ENCODE data around the gene RAB32.
"Not testable (repeated sequence)": the region's sequence is repeated elsewhere in the genome, so short reads cannot be mapped to it uniquely, and the experiment has no call there.

The RAB32 gene

DNA sequence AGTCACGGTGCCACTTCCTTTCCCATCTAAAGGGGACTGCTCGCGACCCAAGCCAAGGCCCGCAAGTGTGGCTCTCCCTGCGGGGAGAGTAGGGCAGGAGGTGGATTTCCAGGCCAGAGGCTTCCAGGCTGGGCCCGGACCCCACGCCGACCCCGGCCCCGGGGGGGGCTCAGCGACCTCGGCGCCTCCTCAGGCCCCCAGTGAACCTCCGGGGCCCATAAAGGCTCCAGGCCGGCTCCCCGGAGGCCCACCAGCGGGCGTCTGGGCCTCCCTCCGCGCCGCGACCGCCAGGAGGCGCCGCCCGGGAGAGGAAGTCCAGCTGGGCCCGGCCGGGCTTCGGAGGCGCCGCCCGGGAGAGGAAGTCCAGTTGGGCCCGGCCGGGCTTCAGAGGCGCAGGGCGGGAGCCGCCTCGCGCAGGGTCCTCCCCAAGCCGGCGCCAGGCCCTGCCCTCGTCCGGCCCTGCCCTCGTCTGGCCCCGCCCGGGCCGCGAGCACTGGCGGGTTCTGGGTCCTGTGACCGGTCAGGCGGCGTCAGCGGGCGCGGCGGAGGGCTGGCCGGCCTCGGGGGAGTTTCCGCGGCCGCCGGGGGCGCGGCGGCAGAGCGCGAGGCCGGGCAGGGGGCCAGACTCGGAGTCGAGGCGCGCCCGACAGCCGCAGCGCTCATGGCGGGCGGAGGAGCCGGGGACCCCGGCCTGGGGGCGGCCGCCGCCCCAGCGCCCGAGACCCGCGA, at the start of gene RAB32:
Gene RAB32 (plus strand): TSS at position 623 of the 729 bp plus-strand sequence. CDS start 39 bp downstream, at position 662.
- DNase-seq (ENCODE audit: low read depth): peak; percentile 94

DNA sequence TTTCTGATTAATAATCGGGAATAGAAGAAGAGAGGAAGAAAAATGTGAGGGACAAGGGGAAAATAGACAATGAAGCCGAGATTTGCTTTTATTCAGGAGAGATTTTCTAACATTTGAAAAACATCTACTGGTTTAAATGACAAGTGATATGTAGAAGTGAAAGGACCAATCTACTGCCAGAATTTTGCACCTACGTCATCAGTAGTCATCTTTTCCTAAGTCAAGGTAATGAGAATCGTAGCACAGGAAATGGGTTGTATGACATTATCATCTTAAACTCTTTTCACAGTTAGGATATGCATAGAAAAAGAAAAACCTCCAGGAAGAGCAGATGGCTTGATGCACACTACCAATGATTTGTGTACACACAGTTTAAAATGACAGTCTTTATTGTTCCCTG, 45.3 kb upstream of the RAB32 start:
- DNase-seq (ENCODE audit: low read depth): no peak

DNA sequence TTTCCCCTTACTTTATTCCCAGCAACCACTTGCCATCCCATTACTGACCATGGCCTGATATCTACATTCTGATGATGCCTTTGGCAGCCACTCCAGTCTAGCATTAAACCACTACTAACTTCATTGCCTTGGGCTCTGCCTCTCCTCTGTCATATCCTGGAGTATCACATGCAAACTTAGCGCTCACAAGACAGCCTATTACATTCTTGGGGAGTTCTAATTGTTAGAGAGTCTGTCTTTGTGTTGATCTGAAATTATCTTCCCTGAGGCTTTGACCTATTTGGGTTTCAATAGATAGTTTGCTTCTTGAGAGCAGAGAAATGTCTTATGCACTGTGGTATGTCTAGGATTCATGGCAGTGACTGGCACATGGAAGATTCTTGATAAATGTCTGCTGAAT, 40.5 kb upstream of the RAB32 start:
- DNase-seq (ENCODE audit: low read depth): no peak

DNA sequence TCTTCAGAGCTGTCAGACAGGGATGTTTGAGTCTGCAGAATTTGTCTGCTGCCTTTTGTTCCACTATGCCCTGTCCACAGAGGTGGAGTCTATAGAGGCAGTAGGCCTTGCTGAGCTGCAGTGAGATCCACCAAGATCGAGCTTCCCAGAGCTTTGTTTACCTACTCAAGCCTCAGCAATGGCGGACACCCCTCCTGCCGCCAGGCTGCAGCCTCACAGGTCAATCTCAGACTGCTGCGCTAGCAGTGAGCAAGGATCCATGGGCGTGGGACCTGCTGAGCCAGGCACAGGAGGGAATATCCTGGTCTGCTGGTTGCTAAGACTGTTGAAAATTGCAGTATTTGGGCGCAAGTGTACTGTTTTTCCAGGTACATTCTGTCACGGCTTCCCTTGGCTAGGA, 28.4 kb upstream of the RAB32 start:
- DNase-seq (ENCODE audit: low read depth): no peak

DNA sequence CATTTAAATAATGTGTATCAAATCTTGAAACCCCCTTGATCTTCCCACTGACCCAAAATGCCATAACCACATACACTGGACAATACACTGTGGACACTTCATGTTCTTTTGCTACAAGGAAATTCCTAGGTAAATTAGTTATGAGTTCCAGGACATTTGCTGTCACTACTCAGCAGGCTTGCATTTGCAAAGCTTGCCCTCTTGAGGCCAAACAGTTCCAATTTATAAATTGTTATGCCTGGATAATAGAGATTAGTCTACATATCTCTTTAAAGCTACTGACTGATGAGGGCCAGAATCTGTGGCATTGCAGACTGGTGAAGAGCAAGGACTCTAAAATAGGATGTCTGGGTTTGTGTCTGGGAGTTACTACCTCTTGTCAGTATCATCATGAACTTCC, 17.4 kb upstream of the RAB32 start:
- DNase-seq (ENCODE audit: low read depth): no peak

DNA sequence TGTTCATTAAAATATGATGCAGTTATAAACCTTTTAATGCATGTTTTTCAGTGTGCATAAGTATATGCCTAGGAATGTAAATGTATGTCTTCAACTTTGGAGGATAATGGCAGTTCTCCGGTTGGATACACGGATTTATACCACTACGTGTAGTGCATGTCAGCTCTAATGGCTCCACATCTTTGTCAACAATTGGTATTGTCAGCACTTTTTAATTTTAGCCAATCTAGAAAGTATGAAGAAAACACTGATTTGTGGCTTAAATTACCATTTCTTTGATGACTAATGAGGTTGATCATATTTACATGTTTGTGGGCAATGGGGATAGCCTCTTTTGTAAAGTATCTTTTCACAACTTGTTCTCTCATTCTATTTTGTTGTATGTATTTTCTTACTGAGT, 10.9 kb upstream of the RAB32 start:
- DNase-seq (ENCODE audit: low read depth): no peak

DNA sequence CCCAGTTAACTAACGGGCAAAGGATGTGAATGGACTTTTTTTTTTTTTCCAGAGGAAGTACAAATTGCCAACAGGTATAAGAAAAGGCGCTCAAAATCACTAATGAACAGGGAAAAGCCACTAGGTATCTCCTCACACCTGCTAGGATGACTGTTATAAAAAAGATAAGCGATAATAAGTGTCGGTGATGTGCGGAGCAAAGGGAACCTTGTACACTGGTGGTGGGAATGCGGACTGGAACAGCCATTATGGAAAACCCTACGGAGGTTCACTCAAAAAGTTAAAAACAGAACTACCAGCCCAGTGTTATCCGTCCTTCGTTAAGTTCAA, 787 bp upstream of the RAB32 start:
- DNase-seq (ENCODE audit: low read depth): no peak

DNA sequence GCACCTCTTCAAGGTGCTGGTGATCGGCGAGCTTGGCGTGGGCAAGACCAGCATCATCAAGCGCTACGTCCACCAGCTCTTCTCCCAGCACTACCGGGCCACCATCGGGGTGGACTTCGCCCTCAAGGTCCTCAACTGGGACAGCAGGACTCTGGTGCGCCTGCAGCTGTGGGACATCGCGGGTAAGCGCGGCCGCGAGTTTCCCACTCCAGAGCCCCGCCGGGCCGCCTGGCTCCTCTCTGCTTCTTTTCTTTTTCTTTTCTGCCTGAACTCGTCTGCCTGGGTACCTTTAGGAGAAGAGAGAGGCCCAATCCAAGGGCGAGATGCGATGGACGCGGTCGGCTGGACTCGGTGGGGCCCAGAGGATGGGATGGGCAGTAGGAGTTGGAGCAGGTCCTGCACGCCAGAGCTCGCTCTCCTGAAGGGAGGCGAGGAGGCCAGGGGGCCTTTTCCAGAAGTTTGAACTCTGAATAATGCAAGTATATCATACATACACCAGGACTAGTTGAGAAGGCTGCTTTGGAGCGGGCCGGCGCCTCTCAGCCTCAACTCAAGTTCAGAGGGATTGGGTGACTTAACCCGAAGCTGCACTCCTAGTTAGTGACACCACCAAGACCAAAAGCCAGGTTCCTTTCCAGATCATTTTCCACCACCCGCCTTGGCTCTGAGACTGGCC, 445 bp downstream of the RAB32 start:
- DNase-seq (ENCODE audit: low read depth): no peak

DNA sequence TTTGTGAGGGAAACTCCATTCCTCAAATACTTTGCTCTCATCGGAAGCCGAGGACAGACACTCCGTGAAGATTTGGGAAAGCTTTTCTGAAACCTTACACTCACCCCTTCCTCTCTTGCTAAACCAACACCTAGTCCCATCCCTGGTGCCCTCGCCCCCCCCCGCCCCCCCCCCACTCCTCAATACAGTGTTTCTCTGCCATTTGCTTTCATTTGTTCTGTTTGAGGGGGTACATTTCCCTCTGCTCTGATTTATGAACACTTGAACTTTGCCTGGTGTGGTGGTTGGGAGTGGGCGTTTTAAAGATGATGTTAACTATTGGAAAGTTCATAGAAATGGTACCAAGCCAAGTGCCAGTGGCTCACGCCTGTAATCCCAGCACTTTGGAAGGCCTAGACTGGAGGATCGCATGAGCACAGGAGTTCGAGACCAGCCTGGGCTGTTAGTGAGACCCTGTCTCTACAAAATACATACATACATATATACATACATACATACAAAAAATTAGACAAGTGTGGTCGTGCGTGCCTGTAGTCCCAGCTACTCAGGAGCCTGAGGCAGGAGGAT, 1.1 kb downstream of the RAB32 start:
- no peak for DNase-seq (ENCODE audit: low read depth)

DNA sequence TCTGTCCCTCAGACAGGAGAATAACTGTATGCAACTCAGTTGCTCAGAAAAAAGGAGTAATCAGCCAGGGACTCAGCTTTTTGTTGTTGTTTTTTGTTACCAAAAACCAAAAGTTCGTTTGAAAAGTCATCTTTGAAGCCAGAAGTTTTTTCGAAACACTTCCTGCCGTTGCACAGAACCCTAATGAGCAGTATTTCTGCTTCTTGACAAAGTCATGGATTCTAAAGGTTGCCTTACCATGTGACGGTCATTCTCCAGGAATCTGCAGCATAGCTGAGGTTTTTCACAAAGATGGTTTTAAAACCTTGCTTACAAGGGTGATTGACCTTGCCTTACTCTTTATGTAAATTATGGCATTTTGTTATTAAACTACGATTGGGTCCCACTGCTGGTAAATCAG, 1.9 kb downstream of the RAB32 start:
- no peak for DNase-seq (ENCODE audit: low read depth)

DNA sequence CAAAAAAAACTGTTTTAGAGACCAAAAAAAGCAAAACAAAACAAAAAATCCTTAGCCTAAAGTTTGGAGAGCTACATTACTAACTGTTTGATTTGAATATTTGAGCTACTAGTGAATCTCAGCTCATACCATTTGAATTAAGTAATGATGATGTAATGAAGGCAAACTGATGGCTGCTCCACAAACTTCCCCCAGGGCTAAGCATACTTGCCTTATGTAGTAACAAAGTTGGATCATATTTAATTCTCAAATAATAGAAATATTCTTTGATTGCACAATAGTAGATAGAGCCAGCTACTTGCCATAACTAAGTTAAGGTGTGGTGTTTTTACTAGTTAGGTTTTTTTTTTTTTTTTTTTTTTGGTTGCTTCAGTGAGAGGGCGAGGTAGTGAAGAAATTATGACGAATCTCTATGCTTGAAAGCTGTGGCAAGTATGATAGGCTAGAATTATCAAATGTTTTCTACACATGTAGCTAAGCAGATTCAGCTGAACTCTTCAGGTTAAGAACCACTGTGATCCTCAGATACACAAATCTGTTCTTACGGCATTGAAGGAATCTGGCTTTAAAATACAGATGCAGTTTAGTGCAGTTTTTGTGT, 2.9 kb downstream of the RAB32 start:
- peak; percentile 73 for DNase-seq (ENCODE audit: low read depth)

DNA sequence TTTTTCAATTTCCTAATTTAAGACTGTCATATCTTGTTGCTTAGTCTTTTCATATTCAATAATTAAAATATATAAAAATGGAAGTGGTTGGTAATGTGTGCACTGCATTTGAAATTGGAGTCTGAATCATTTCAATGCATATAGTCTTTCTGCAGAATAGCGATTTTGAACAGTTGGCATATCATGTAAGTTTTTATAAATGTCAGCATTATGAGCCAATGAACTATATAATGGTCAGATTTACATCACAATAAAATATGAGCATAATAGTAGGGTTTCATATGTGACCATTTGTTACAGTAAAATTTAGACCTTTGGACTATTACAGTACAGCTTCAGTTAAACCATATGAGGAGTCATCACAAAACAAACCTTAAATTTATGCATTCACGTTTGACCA, 4.3 kb downstream of the RAB32 start:
- DNase-seq (ENCODE audit: low read depth): no peak

DNA sequence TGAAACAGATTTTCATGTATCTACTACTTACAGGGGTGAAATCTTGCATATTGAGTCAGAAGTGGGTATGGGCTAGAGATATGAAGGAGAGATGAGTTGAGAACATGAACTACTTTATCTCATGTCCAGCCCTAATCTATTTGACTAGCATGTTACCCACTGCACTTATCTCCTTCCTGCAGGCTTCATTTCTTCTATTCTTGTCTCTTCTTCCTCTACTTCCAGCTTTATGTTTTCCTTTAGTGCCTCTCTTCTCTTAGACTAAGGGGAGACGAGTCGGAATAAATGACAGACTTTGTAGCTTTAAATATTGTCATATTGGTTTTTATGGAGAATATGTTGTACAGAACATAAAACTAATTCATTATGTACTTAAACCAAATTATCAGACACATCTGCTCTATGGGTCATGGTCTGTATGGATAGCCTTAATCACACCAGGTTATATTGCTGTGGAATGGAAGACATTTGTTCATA, 5.3 kb downstream of the RAB32 start:
- no peak for DNase-seq (ENCODE audit: low read depth)

DNA sequence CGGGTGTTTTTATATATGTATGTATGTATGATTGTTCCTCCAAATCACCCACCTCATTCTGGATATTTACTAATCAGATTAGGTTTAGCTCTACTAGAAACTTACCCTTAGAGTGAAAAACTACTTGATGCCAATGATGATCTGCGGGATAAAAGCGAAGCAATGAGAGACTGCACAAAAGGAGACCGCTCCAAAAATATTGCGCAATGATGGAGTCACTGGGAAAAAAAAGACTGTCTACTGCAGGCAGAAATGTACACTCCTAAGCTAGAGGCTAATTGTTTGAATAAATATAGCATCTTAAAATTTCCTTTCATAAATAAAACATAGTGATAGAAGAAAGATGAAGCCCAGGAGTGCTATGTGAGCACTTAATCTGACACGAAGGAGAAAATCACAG, 7.3 kb downstream of the RAB32 start:
- DNase-seq (ENCODE audit: low read depth): no peak

DNA sequence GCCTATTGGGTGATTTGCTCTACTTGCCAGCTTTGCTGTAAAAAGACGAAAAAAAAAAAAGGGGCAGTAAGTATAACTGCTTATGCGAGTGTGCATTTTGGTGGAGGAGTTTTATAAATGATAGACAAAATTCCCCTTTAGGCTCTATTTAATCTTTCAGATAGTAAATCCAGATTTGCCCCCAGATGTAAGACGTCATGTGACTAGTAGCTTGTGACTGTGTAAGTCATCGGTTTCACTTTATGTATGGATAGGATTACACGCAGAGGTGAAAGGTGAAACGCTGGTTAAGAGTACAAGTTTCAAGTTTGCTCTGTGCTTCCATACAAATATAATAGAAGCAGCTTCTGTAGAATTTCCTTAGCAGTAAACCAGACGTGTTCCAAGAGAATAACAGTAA, 7.9 kb downstream of the RAB32 start:
- DNase-seq (ENCODE audit: low read depth): no peak

DNA sequence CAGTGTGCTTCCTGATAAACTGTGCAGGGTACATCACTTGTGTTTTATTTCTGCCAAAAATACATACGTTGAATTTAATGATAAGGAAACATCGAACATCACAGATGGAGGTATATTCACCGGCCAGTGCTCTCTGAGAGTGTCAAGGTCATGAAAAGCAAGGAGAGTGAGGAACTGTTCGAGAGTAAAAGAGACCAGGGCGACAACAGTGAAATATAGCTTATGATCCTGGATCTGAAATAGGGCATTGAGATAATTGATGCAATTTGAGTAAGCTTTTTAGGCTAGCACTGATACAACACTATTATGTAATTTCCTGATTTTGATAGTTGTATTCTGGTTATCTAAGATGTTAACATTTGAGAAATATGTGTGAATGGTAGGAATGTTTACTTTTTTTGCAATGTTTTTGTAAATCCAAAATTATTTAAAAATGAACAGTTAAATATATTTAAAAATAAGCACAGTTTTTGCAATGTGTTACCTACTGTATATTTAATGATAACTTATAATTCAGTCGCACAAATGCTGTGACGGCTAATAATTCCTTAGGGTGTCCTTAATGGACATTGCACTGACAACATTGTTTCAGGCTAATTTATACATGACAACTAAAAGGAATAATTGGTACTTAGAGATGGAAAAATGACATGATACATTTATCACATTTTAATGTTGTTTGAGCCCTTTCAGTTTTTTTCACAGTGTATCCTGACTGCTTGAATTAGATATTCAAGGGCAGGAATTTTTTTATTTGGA, 9.9 kb downstream of the RAB32 start:
- no peak for DNase-seq (ENCODE audit: low read depth)

DNA sequence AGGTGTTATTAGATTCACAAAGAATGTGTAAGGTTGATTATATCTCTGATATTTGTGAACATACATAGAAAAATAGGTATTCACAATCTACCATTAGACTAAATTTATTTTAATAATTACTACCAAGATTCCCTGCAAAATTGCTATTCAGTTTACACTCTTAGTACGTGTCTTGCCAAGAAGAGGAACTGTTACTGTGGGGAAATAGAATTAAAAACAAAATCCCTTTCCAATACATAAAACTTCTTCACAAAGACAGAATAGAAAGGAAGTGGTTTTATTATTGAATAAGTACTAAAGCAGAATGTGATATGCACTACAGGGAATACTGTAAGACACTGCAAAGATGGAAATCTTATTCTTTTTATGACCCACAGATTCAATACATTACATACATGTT, 17.0 kb downstream of the RAB32 start:
- DNase-seq (ENCODE audit: low read depth): no peak

DNA sequence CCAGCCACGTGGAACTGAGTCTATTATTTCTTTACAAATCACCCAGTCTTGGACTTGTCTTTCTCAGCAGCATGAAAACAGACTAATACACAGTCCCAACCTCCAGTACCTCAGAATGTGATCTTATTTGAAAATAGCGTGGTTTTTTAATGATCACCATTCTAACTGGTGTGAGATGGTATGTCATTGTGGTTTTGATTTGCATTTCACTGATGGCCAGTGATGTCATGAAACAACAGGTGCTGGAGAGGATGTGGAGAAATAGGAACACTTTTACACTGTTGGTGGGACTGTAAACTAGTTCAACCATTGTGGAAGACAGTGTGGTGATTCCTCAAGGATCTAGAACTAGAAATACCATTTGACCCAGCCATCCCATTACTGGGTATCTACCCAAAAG, 23.0 kb downstream of the RAB32 start:
- DNase-seq (ENCODE audit: low read depth): not testable (repeated sequence)

DNA sequence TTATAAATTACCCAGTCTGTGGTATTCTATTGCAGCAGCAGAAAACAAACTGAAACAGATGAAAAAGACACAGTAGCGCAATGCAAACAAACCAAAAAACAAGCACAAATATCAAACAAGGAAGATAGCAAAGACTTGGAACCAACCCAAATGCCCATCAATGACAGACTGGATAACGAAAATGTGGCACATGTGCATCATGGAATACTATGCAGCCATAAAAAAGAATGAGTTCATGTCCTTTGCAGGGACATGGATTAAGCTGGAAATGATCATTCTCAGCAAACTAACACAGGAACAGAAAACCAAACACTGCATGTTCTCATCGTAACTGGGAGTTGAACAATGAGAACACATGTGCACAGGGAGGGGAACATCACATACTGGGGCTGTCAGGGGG, 25.0 kb downstream of the RAB32 start:
- DNase-seq (ENCODE audit: low read depth): not testable (repeated sequence)

DNA sequence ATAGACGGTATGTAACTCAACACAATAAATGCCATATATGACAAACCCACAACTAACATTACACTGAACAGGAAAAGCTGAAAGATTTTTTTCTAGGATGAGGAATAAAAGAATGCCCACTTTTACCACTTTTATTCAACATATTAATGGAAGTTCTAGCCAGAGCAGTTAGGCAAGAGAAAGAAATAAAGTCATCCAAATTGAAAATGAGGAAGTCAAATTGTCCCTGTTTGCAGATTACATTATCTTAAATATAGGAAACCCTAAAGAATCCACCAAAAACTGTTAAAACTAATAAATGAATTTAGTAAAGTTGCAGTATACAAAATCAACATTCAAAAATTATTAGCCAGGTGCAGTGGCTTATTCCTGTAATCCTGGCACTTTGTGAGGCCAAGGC, 30.6 kb downstream of the RAB32 start:
- no peak for DNase-seq (ENCODE audit: low read depth)

DNA sequence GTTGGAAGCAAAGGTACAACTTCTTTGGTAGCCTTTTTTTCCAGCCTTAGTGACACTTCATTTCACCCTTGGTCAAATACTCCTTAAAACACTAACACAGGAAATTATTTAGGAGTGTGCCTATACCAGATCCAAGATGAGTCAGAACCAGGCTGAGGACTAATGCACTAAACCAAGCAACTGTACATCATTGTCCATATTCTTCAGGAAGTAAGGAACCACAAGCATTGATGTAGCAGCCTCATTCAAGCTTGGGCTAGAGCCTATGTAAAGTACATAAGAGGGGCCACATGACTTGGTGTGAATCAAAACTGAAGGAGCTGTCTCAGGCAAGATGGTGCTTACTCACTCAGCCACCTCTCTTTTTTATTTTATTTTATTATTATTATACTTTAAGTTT, 34.4 kb downstream of the RAB32 start:
- DNase-seq (ENCODE audit: low read depth): no peak

DNA sequence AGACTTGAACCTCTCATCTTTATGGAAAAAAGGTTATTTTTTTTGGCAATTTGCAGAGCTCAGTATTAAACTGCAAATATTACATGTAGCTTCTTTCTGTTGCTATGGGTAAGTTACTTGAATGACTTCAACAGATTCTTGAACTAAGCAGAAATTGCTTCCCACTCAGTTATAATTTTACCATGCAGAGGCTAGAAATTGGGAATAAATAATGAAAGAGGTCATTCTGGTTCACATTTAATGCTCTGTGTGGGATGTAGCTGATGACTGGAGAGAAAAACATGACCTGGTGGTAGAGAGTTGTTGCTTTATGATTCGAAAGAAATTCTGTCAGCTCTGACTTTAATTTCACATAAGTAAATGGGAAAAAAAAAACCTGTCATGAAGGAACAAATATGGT, 38.3 kb downstream of the RAB32 start:
- DNase-seq (ENCODE audit: low read depth): no peak

All from stromal cell of bone marrow (primary cell).